Measurements from ENCODE around the gene GPR17. TPM values are rescaled to one million over a fixed set of nuclear protein-coding genes. Genes with fewer than 3 reads are reported as not detected.
A peak's percentile ranks its signal among the peaks of the same experiment; 100 is the strongest.

The GPR17 gene
- total RNA-seq, 1 experiment from 2014 or later, result 1.0 TPM

- CTCF ChIA-PET, result no interaction called here
- intact Hi-C loops (cut with micrococcal nuclease), result no loop called here
Measured at GRCh38 chr2:127621981-127622431, 23.9 kb upstream of the GPR17 start.

GRCh38 chr2:127622561-127623387 lies 23.2 kb upstream of the GPR17 start:
- H2AFZ ChIP-seq (ENCODE audit: low read length), result no peak overlapping the region
- H3K4me1 ChIP-seq (ENCODE audit: insufficient read depth, low read length), result peaks cover 51% of the 10 kb centered on the region
- peak overlapping the region; percentile 61 for H3K4me2 ChIP-seq (ENCODE audit: low read length)
- no peaks in the 10 kb centered on the region for H3K9me3 ChIP-seq (ENCODE audit: low read length)
- ChIA-PET POLR2A (ENCODE audit: unreplicated experiment) (no interaction called here), CTCF (no interaction called here)
- H3K36me3 ChIP-seq (ENCODE audit: low read depth, low read length), result peaks cover 18% of the 10 kb centered on the region; the same call in 1 of the 2 replicates
- TF ChIP-seq CTCF (conservative IDR thresholded peaks at IDR 0.05; ENCODE audit: low read depth, low read length) (no peak), EZH2phosphoT487 (IDR thresholded peaks at IDR 0.05; ENCODE audit: borderline replicate concordance, low read length) (no peak), EZH2 (IDR thresholded peaks at IDR 0.05; ENCODE audit: low read length, unreplicated experiment) (no peak)
- no TSS peak for BruUV-seq (replicated peaks)
- H4K20me1 ChIP-seq (ENCODE audit: low read length), result no peaks in the 10 kb centered on the region
- intact Hi-C loops (cut with micrococcal nuclease), result no loop called here
- H3K27me3 ChIP-seq (ENCODE audit: low read length), result no peaks in the 10 kb centered on the region
- H3K4me3 ChIP-seq (ENCODE audit: low read length), result no peak overlapping the region
- DNase-seq (no peak), ATAC-seq (no peak)
- H3K9me2 ChIP-seq (replicated peaks; ENCODE audit: low read length), result no peaks in the 10 kb centered on the region
- H3F3A ChIP-seq (ENCODE audit: low read length, unreplicated experiment), result no peaks in the 10 kb centered on the region
- peak overlapping the region; percentile 74 for H3K27ac ChIP-seq (ENCODE audit: low read length)
- H3K79me2 ChIP-seq (ENCODE audit: low read length), result peaks cover 52% of the 10 kb centered on the region
- H3K9ac ChIP-seq (ENCODE audit: low read length), result no peak overlapping the region; the same call in 1 of the 2 replicates

More at GRCh38 chr2:127621981-127622431, 23.9 kb upstream of the GPR17 start:
- Histone ChIP-seq H3K27me3 (ENCODE audit: low read length) (no peaks in the 10 kb centered on the region), H3K4me3 (ENCODE audit: low read length) (no peak overlapping the region), H2AFZ (ENCODE audit: low read length) (no peak overlapping the region), H3K27ac (ENCODE audit: low read length) (peak overlapping the region; percentile 74), H3K4me2 (ENCODE audit: low read length) (no peak overlapping the region), H4K20me1 (ENCODE audit: low read length) (no peaks in the 10 kb centered on the region), H3K9me2 (replicated peaks; ENCODE audit: low read length) (no peaks in the 10 kb centered on the region), H3K4me1 (ENCODE audit: insufficient read depth, low read length) (peaks cover 55% of the 10 kb centered on the region), H3K9me3 (ENCODE audit: low read length) (no peaks in the 10 kb centered on the region), H3K9ac (ENCODE audit: low read length) (no peak overlapping the region), H3K79me2 (ENCODE audit: low read length) (peaks cover 52% of the 10 kb centered on the region), H3F3A (ENCODE audit: low read length, unreplicated experiment) (no peaks in the 10 kb centered on the region), H3K36me3 (ENCODE audit: low read depth, low read length) (peaks cover 17% of the 10 kb centered on the region; the same call in 1 of the 2 replicates)
- ATAC-seq, result no peak
- TF ChIP-seq EZH2phosphoT487 (IDR thresholded peaks at IDR 0.05; ENCODE audit: borderline replicate concordance, low read length) (no peak), EZH2 (IDR thresholded peaks at IDR 0.05; ENCODE audit: low read length, unreplicated experiment) (no peak), CTCF (conservative IDR thresholded peaks at IDR 0.05; ENCODE audit: low read depth, low read length) (no peak)
- no peak for DNase-seq
- POLR2A ChIA-PET (ENCODE audit: unreplicated experiment), result no interaction called here
- no TSS peak for BruUV-seq (replicated peaks)

Measured in PC-3 (cell line).